Colonic mucosa (tissue), 4 donors: ENCODE data around the gene SFI1. TPM values are rescaled to one million over a fixed set of nuclear protein-coding genes. Genes with fewer than 3 reads are reported as not detected.

Experiments
- DNase-seq: peaks from one replicate; pipeline ENCODE4 v3.0.0-alpha.2; 2020
- H3K27ac ChIP-seq: fragments of 200-600 bp; one replicate; pipeline ENCODE4 v1.8.0; 2021
- H3K27me3 ChIP-seq: fragments of 200-600 bp; one replicate; pipeline ENCODE4 v1.8.0; 2021
- H3K36me3 ChIP-seq: fragments of 200-600 bp; one replicate; pipeline ENCODE4 v1.8.0; 2021
- H3K4me1 ChIP-seq: fragments of 200-600 bp; one replicate; pipeline ENCODE4 v1.8.0; 2021; ENCODE audit warnings: mild to moderate bottlenecking
- H3K4me3 ChIP-seq: fragments of 200-600 bp; one replicate; pipeline ENCODE4 v1.8.0; 2021
- H3K9ac ChIP-seq, 2 donors: one replicate each; pipeline ENCODE4 v1.7.0; 2013; ENCODE audit warnings: control low read depth in 2 of 2, low read depth in 2 of 2, low read length in 2 of 2
- H3K9me3 ChIP-seq: fragments of 200-600 bp; one replicate; pipeline ENCODE4 v1.8.0; 2021
- intact Hi-C: fragments of 100-400 bp; cut with DNase I; formaldehyde crosslinking; loops from one replicate; pipeline ENCODE4 v1.14.1; 2022
- total RNA-seq, 2 donors: library from RNA; stranded (reverse); fragmentation: NEBNext Ultra II Directional in 1 of 2; extraction: Animal tissue kit (Norgen Biotek cat#: 25700) in 1 of 2; gene quantifications; one replicate each; pipeline ENCODE4 v1.2.1, GENCODE V29; 2021
- TF ChIP-seq, protein P1 (sequence below): fragments of 200-600 bp; IDR thresholded peaks from one replicate; pipeline ENCODE4 v1.8.0; 2022; ENCODE audit warnings: antibody characterized with exemption, mild to moderate bottlenecking
- donor health status: healthy.
- donor health status: DM: no; HTN: no; CAD: no.
- donor health status: DM: no; HTN: no; CAD: no.

Gene SFI1
- total RNA-seq, 2 donors from 2014 or later: 24.1 to 47.8 TPM

DNA sequence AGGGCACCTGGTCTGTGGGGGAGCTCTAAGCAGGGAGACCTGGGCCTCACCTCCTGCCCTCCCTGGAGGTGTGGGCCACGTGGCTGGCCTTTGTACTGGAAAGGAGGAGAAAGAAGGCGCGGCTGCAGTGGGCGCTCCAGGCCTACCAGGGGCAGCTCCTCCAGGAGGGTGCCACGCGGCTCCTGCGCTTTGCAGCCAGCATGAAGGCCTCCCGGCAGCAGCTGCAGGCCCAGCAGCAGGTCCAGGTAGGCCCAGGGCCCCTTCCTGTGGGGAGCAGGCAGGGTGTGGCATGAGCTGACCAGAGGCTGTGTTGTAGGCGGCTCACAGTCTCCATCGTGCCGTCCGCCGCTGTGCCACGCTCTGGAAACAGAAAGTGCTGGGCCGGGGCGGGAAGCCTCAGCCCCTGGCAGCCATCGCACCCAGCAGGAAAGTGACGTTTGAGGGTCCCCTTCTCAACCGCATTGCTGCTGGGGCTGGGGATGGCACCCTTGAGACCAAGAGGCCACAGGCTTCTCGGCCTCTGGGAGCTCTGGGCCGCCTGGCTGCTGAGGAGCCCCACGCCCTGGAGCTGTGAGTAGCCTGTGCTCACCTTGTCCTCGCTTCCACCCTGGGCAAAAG, 117.1 kb downstream of the SFI1 start:
- Histone ChIP-seq H3K36me3 (no peaks in the 10 kb centered on the region), H3K27me3 (no peaks in the 10 kb centered on the region), H3K27ac (no peak overlapping the region), H3K4me1 (peaks cover 8% of the 10 kb centered on the region), H3K9ac (no peak overlapping the region), H3K9me3 (no peaks in the 10 kb centered on the region), H3K4me3 (no peak overlapping the region)
- intact Hi-C loops: no loop called here
- DNase-seq: no peak
- TF ChIP-seq, protein P1, sequence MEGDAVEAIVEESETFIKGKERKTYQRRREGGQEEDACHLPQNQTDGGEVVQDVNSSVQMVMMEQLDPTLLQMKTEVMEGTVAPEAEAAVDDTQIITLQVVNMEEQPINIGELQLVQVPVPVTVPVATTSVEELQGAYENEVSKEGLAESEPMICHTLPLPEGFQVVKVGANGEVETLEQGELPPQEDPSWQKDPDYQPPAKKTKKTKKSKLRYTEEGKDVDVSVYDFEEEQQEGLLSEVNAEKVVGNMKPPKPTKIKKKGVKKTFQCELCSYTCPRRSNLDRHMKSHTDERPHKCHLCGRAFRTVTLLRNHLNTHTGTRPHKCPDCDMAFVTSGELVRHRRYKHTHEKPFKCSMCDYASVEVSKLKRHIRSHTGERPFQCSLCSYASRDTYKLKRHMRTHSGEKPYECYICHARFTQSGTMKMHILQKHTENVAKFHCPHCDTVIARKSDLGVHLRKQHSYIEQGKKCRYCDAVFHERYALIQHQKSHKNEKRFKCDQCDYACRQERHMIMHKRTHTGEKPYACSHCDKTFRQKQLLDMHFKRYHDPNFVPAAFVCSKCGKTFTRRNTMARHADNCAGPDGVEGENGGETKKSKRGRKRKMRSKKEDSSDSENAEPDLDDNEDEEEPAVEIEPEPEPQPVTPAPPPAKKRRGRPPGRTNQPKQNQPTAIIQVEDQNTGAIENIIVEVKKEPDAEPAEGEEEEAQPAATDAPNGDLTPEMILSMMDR: no peak

GRCh38 chr22:31613904-31614296, 117.6 kb downstream of the SFI1 start:
- peaks cover 8% of the 10 kb centered on the region for H3K4me1 ChIP-seq
- intact Hi-C loops: no loop called here
- no peak overlapping the region for H3K27ac ChIP-seq
- TF ChIP-seq, protein P1: no peak
- H3K9me3 ChIP-seq: no peaks in the 10 kb centered on the region
- no peak overlapping the region for H3K9ac ChIP-seq
- H3K4me3 ChIP-seq: no peak overlapping the region
- no peak for DNase-seq
- H3K36me3 ChIP-seq: no peaks in the 10 kb centered on the region
- no peaks in the 10 kb centered on the region for H3K27me3 ChIP-seq

- no peak for DNase-seq
- H3K4me3 ChIP-seq: no peak overlapping the region
- no peak overlapping the region for H3K27ac ChIP-seq
- H3K4me1 ChIP-seq: peaks cover 8% of the 10 kb centered on the region
- no peaks in the 10 kb centered on the region for H3K27me3 ChIP-seq
- intact Hi-C loops: no loop called here
- TF ChIP-seq, protein P1: no peak
- no peaks in the 10 kb centered on the region for H3K36me3 ChIP-seq
- H3K9ac ChIP-seq: no peak overlapping the region
- no peaks in the 10 kb centered on the region for H3K9me3 ChIP-seq
Observed at GRCh38 chr22:31614781-31615490, 118.6 kb downstream of the SFI1 start.

- H3K4me1 ChIP-seq: peaks cover 8% of the 10 kb centered on the region
- no peak overlapping the region for H3K9ac ChIP-seq
- DNase-seq: no peak
- TF ChIP-seq, protein P1: no peak
- no peak overlapping the region for H3K27ac ChIP-seq
- no peaks in the 10 kb centered on the region for H3K9me3 ChIP-seq
- H3K4me3 ChIP-seq: no peak overlapping the region
- intact Hi-C loops: no loop called here
- no peaks in the 10 kb centered on the region for H3K36me3 ChIP-seq
- no peaks in the 10 kb centered on the region for H3K27me3 ChIP-seq
Observed at GRCh38 chr22:31615491-31615860, 119.1 kb downstream of the SFI1 start.

GRCh38 chr22:31615940-31616314, 119.6 kb downstream of the SFI1 start:
- H3K9me3 ChIP-seq: no peaks in the 10 kb centered on the region
- H3K9ac ChIP-seq: no peak overlapping the region
- H3K4me1 ChIP-seq: peaks cover 8% of the 10 kb centered on the region
- H3K36me3 ChIP-seq: no peaks in the 10 kb centered on the region
- TF ChIP-seq, protein P1: no peak
- H3K27ac ChIP-seq: no peak overlapping the region
- intact Hi-C loops: no loop called here
- DNase-seq: no peak
- H3K4me3 ChIP-seq: no peak overlapping the region
- H3K27me3 ChIP-seq: no peaks in the 10 kb centered on the region
